HPDE6-E6E7 (cell line): ENCODE data around the gene CNBD2.
A peak's percentile ranks its signal among the peaks of the same experiment; 100 is the strongest.
"Not testable (repeated sequence)": the region's sequence is repeated elsewhere in the genome, so short reads cannot be mapped to it uniquely, and the experiment has no call there.

Source experiments
- DNase-seq: peaks from one replicate; pipeline ENCODE4 v3.0.0; 2011; ENCODE audit warnings: missing footprints; ENCODE audit errors: extremely low spot score

Gene CNBD2

DNA sequence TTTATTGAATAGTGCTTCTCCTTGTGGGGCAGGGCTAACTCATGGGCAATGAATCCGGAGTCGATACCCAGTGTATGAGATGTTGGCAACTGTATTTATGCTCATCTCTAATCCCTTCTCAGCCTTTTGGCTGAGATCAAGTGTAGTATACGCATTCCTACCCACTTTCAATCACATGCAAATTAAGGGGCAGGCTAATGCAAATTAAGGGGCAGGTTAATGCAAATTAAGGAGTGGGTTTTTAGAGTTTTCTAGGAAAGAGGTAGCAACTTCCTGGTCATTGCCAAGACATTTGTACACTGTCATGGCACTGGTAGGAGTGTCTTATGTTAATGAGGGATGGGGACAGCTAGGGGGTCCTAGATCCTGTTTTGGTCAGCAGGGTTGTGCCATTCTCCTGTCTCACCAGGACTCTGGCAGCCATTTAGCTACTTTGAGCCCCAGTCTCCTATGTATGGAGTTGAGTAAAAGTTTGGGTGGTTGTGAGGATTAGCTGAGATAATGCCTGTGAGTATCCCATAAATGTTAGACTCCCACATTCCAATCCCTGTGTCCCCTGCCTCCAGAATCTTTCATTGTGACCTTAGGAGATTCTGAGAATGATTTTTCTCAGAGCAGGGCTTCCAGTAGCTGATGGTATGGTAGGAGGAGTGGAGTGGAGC is at the start of gene CNBD2:
TSS of gene CNBD2 (plus strand) at position 612 of the 662 bp plus-strand sequence. CDS start 173 bp downstream, outside the sequence.
- no peak for DNase-seq

DNA sequence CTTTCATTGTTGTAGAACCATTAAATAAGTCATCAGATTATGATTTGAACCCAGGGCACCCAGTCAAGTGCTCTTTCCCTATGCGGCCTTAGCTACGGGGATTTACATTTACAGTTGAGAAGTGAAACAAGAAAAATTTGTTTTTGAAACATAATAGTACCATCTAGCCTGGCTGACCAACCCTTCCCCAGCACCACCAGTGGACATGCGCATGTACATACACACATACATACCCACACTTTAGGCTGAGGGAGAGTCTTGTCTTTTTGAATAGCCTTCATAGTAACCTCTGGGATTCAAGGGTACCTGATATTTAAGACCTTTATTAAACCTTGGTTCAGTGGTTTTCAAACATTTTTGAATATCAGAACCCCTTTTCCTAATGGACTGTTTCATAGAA is 47.9 kb upstream of the CNBD2 start:
- no peak for DNase-seq

DNA sequence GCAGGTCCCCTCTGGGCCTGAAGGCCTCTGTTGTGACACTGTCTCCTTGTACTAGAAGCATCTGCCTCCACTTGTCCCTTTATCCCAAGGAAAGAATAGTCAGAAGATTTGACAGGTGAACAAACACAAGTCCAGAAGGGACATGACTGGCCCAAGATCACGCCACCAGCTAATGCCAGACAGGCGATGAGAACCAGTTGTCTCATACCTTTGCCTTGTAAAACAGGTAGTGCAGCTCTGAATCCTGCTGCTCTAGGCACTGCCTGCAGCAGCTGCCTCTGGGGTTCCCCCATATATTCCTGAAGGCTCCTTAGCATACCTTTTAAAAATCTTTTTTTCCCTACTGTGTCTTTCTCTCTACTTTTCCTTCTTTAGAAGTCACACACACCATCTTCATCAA is 39.1 kb upstream of the CNBD2 start:
- DNase-seq = no peak

DNA sequence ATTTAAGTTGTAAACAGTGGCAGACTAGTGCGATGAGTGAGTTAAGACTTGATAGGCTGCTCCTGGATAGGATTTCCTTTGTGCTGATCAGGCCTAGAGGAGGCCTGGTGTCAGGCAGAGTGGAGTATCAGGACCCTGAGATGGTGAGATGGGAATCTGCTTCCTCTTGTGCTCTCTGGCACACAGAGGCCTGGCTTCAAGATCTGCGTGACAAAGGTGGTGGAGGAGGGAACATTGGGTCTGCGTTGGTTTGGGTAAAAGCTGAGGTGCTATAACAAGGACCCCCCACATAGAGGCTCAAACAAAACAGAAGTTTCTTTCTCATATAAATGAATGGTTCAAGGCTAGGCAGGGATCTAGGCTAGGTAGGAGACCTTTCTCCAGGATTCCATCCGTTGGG is 34.3 kb upstream of the CNBD2 start:
- DNase-seq = no peak

DNA sequence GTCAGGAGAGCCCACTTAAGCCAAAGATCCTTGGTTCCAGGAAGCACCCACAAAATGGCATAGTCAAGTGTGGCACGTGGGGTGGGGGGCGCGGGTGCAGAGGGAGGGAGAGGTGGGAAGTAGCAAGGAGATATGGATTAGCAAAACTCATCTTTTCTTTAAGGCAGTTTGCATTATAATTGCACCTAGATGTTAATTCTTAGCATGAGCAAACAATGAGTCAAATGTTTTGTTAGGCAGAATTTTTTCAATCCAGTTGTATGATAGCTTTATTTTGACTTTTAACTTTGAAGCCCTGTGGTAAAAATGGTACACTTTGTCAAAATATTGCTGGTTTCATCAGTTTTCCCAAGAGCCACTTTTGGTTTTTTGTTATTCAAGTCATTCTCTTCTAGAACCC is 29.1 kb upstream of the CNBD2 start:
- no peak for DNase-seq

DNA sequence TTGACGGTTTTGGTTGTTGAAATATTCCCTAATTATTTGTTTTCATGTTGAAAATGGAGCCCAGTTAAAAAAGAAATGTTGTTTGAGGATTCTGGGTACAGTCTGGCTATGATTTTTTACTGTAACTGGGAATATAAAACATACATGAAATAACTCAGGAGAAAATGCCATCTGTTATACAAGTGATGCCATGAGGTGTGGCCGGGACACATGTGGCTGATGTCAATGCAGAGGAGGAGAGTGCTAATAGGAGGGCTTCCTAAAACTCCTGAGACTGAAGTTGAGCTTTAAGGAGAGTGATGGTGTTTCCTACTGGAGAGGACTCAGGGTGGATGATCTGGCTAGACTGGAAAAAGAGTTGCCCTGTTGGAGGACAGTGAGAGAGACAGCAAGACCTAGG is 26.8 kb upstream of the CNBD2 start:
- DNase-seq = no peak

DNA sequence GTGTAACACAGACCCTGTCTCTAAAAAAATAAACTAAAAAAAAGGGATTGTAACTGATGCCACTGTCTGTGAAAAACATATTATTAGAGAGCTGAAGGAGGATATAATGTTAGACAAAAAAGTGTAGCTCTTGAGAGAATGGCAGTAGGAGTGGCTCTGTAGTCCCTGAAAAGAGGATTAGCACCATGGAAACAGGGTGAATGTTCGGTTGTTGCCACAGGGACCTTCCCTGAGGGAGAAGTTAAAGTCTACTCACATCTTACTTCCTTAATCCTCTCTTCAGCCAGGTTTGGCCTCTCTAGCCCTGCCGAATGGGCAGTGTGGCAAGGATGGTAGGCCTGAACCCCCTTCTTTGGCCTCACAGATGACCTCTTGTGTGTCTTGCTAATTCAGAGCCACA is 26.1 kb upstream of the CNBD2 start:
- DNase-seq = no peak

DNA sequence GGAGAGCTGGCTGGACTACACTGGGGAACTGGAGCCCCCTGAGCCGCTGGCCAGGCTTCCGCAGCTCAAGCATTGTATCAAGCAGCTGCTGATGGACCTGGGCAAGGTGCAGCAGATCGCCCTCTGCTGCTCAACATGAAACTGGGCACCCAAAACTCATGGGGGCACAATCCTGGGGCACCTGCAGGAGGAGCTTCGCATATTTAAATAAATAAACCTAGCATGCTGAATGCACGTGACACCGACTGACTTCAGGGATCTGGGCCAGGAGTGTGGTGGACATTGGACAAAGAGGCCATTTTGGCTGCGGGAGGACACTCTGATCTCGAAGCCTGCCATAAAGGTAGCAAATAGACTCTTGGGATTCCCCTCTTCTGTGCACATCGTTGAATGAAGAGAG is 20.9 kb upstream of the CNBD2 start:
- DNase-seq = peak; percentile 47

DNA sequence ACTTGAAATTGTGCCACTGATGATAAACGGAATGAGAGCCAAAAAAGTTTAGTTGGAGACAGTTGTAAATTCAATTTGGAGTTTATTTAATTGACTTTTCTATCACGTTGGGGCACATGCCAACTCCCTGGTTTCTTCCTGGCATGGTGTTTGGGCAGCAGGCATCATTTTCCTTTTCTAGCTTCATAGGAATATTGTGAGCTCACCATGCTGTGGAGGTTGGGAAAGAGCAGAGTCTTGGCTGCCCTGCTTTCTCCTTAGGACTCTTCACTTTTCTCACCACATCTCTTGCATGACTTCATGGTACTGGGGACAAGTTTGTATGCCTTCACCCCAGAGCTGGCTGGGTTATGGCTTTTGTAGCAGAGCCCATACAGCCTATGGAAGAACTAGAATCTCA is 20.5 kb upstream of the CNBD2 start:
- no peak for DNase-seq

DNA sequence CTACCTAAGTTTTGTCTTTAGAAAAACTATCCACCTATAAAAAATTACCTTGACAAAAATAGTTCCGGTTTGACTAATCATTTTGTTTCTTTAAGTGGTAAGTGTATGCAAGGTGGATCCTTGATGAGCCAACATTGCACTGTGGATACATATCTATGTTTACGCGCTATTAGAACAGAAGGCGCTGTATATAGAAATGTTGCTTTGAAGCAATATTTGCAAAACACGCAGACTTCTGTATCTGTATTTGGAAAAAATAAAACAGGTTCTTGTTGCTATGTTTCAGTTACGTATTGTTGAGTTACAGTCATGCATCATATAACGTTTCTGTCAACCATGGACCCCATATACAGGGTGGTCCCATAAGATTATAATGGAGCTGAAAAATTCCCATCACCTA is 18.3 kb upstream of the CNBD2 start:
- no peak for DNase-seq

DNA sequence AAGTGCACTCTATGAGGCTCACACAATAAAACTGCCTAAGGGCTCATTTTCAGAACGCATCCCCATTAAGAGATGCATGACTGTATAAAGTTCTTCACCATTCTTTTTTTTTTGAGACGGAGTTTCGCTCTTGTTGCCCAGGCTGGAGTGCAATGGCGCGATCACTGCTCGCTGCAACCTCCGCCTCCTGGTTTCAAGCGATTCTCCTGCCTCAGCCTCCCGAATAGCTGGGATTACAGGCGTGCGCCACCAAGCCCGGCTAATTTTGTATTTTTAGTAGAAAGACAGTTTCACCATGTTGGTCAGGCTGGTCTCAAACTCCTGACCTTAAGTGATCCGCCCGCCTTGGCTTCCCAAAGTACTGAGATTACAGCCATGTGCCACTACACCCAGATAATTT is 16.3 kb upstream of the CNBD2 start:
- not testable (repeated sequence) for DNase-seq

DNA sequence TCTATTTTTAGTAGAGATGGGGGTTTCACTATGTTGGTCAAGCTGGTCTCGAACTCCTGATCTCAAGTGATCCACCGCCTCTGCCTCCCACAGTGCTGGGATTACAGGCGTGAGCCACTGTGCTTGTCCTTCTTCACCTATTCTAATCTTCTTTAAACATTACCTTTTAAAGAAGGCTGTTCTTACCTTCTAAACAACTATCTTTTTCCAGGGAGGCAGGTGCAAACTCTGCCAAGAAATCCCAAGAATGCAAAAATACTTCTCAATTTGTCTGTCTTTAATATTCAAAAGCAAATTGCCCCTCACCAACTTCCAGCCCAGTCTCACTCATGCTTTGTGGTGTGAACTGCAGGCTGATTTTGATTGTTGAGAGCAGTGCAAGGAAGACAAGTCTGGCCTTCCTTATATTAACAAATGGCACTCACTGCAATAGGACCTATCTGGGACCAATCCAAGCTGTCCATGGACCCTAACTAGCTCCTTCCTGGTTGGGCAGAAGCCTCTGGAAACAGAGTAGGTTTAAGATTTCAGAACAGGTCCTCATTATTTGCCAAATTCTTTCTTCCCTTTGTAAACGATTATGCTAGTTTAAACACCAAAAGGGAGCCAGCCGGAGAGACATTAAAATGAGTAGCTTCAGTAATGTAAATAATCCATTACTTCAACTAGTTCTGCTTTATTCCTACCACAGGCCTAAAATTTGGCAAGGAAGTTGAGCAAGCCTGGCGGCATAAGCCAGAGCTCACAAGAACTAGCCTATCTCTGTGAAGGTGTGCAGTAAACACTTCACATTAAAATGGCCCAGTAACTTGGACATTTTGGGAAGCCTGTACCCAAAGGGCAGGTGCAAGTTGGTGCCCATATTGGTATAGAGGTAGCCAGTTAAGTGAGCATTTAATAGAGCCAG is 15.7 kb upstream of the CNBD2 start:
- no peak for DNase-seq

DNA sequence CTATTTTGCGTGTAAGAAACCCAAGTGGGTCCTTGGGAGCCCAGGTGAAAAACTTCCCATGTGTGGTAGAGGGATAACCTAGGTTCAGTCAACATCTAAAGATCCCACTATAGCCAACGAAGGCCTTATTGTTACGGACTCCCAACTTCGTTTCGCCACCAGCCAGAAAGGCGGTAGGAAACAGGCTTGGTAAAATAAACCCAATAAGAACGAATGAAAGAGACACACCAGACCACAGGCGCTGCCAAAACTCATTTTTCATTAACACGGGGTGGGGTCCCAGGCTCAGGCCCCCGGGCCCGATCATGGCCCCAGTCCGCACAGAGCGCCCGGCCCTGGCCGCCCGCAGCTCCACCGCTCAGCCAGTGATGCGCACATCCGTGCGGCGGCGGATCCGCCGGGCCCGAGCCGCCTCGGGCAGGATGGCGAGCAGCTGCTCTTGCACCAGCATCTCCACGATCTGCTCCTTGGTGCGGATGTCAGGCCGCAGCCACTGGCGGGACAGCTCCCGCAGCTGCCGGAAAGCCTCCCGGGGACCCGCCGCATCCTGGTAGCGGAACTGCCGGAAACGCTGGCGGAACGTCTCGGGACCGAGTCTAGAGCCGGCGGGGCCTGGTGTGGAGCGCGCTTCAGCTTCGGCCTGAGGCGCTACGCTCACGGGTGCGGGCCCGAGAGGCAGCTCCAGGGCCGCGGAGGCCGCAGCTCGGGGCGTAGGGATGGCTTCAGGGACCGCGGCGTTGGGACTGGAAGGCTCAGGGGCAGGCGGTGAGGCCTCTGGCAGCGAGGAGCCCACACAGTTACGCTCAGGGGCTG is 14.8 kb upstream of the CNBD2 start:
- peak; percentile 61 for DNase-seq

DNA sequence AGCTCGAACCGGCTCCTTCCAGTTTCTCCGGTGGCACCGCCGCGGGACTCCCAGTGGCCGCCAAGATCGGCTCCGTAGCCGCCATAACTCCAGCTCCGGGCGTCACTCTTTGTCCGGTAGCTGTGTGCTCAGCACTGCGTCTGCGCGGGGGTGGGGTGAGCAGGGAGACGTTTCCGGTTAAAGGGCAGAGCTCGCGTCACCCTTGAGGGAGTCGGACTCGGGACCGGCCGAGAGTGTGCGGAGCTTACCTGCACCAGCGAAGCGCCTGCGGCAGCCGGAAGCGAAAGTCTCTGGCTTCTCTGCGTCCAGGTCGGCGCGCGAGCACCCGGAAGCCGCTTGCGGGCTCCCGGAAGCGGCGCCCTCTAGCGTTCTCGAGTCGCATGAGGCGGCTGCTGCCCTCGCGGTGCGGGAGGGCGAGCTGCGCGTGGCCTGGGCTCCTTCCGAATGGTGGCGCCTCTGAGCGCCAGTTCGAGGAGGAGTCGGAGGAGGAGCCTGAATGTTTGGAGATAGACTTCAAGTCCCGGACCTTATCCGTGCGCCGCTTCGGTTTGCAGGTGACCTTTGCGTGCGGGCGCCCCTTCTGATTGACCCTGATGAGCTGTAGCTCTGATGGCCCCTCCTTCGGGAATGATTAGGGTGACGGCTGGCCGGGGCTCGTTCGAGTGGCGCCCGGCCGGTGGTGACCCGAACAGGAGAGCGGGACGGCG is 14.0 kb upstream of the CNBD2 start, which contains the start of gene SCAND1:
TSS of gene SCAND1 (minus strand) at position 303 of the 707 bp plus-strand sequence. CDS start at position 85, 218 bp downstream.
- DNase-seq = peak; percentile 100

DNA sequence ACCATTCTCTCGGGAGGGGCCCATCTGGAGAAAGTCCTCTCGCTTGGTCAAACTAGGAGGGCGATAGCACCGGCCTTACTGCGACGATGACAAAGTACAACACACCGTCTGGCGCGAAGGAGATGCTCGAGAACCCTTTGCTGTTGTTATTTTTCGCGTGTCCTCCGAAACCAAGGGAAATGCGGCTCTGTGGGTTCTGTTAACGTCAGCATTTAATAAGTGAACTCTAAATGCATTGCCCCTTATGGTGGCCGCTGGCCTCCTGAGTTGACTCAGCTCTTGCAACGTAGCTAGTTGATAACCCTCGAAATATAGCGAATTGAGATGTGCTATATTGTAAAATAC is 13.5 kb upstream of the CNBD2 start:
- DNase-seq = no peak

DNA sequence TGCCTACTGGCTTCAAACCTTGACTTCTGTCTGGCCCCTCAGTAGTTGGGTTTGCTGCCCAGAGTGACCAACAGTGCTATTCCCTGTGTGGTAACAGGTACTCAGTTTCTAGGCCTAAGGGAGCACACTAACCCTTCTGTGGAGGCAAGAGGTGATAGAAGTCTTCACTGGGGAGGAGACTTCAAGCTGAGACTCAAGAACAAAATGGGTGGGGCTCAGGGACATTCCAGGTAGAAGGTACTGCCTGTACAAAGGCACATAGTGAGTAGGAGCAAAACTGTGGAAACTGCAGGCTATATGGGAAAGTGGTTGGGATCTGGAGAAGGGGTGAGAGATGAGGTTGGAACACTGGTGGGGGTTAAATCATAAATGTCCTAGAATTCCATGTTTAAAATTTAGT is 11.8 kb upstream of the CNBD2 start:
- no peak for DNase-seq

DNA sequence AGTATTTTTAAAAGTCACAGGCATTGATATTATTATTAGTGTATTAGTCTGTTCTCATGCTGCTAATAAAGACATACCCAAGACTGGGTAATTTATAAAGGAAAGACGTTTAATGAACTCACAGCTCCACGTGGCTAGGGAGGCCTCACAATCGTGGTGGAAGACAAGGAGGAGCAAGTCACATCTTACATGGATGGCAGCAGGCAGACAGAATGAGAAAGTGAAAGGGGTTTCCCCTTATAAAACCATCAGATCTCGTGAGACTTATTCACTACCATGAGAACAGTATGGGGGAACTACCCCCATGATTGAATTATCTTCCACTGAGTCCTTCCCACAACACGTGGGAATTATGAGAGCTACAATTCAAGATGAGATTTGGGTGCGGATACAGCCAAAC is 9.1 kb upstream of the CNBD2 start:
- not testable (repeated sequence) for DNase-seq

DNA sequence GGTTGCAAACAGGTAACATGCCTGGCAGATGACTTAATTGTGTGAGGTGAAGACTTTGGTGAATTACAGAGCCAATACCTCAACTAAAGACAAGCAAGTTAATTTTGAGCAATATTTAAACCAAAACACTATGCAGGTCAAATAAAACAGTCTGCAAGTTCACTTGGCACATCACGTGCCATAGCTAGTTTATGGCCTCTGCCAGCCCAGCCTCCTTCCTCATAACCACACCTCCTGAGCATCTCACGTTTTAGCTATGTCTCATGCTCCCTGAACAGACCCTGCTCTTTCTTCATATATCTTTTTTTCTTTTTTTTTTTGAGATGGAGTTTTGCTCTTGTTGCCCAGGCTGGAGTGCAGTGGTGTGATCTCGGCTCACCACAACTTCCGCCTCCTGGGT is 4.5 kb upstream of the CNBD2 start:
- no peak for DNase-seq

DNA sequence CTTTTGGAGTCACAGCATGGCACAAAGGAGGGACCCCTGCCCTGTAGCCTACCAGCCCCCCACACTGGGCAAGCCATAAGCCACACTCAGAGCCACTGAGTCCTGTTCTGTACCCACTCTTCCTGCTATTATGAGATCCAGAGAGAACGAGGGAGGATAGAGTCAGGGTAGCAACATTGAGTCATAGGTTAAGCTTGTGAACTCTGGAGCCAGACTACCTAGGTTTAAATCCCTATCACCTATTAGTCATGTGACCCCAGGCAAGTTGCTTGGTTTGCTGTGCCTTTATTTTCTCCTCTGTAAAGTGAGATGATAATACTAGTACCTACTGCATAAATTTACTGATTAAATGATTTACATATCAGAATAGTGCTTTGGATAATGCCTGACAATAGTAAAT is 540 bp downstream of the CNBD2 start:
- peak; percentile 88 for DNase-seq

DNA sequence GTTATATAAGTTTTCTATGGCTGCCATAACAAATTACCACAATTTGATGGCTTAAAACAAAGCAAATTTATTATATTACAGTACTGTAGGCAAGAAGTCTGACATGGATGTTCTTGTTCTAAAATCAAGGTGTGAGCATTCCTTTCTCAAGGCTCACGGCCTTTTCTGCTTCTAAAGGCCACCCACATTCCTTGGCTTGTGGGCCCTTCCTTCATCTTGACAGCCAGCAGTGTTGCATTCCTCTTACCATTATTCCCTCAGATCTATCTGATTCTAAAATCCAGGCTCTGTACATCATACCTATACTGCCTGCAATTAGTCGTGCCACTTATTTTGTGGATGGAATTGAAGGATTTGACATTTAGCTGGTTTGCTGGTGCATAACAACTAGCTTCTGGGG is 3.6 kb downstream of the CNBD2 start:
- DNase-seq = no peak

DNA sequence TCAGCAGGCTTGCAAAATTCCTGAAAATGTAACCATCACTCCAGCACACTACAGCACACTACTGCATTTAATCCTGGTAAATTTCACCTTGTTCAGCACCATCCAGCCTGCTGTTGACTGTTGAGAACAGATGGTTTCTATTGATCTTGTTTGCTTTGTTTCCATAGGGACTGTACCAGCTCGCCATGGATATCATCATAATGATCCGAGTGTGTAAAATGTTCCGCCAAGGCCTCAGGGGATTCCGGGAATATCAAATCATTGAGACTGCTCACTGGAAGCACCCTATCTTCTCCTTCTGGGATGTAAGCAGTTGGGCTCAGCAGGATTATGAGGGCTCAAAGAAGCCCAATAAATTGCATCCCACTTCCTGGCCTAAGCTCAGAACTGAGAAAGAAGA is 4.1 kb downstream of the CNBD2 start:
- DNase-seq = no peak

DNA sequence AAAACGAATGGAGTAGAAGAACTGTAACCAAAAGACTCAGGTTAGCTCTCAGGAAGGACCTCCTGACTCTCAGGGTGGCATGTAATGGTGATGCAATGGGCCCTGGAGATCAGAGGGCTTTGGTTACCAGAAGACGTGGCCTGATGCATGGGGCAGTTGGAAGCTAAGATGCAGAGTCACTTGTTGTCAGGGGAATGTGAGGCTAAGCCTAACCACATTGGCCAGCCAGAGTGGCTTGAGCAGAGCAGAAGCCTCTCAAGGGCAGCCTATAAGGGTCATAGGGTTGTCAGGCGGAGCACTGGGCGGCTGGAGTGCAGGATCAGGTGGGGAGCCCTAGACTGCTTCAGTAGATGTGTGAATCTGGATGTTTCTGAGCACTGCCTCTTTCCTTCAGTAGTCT is 5.9 kb downstream of the CNBD2 start:
- no peak for DNase-seq
